DOHH2 (cell line): ENCODE data around the gene DEFB129.
"Not testable (repeated sequence)": the region's sequence is repeated elsewhere in the genome, so short reads cannot be mapped to it uniquely, and the experiment has no call there.

Source experiments
- H3F3A ChIP-seq: fragments of 200-600 bp; sonication (generic), shearing (Covaris generic); 2 replicates; pipeline ENCODE4 v1.6.0; 2016; ENCODE audit warnings: antibody characterized with exemption, mild to moderate bottlenecking; ENCODE audit not compliant: control insufficient read depth, insufficient read depth
- H3K27ac ChIP-seq: fragments of 200-600 bp; sonication (generic); 2 replicates; pipeline ENCODE4 v1.5.1; 2014; ENCODE audit warnings: low read depth, mild to moderate bottlenecking, low read length, moderate library complexity
- H3K27me3 ChIP-seq: fragments of 200-600 bp; sonication (generic); 2 replicates; pipeline ENCODE4 v1.6.1; 2014; ENCODE audit warnings: mild to moderate bottlenecking, low read length, mixed read lengths; ENCODE audit not compliant: control insufficient read depth
- H3K36me3 ChIP-seq: fragments of 200-600 bp; sonication (generic); 2 replicates; pipeline ENCODE4 v1.6.1; 2014; ENCODE audit warnings: mild to moderate bottlenecking, low read length, moderate library complexity, mixed read lengths; ENCODE audit not compliant: control insufficient read depth
- H3K4me1 ChIP-seq: fragments of 200-600 bp; sonication (generic); 2 replicates; pipeline ENCODE4 v1.6.1; 2014; ENCODE audit warnings: mild to moderate bottlenecking, low read length, mixed read lengths; ENCODE audit not compliant: control insufficient read depth
- H3K4me2 ChIP-seq: fragments of 200-600 bp; sonication (generic); 2 replicates; pipeline ENCODE4 v1.6.0; 2014; ENCODE audit warnings: mild to moderate bottlenecking, low read length, moderate library complexity
- H3K4me3 ChIP-seq: fragments of 200-600 bp; sonication (generic); 2 replicates; pipeline ENCODE4 v1.5.1; 2014; ENCODE audit warnings: mild to moderate bottlenecking, low read length, mixed read lengths
- H3K79me2 ChIP-seq: fragments of 200-600 bp; sonication (generic); 2 replicates; pipeline ENCODE4 v1.6.1; 2014; ENCODE audit warnings: mild to moderate bottlenecking, low read length, mixed read lengths; ENCODE audit not compliant: control insufficient read depth
- H3K9me2 ChIP-seq: fragments of 200-600 bp; sonication (generic); replicated peaks from 2 replicates; pipeline ENCODE4 v1.6.1; 2014; ENCODE audit warnings: mild to moderate bottlenecking, low read length, mixed read lengths; ENCODE audit not compliant: control insufficient read depth
- H3K9me3 ChIP-seq: fragments of 200-600 bp; sonication (generic); 2 replicates; pipeline ENCODE4 v1.6.1; 2014; ENCODE audit warnings: antibody characterized with exemption, low read length, mixed read lengths; ENCODE audit not compliant: control insufficient read depth, insufficient read depth
- H4K20me1 ChIP-seq: fragments of 200-600 bp; sonication (generic); 2 replicates; pipeline ENCODE4 v1.6.0; 2014; ENCODE audit warnings: low read depth, mild to moderate bottlenecking, antibody characterized with exemption, low read length, moderate library complexity; ENCODE audit not compliant: control insufficient read depth, insufficient read depth
- EZH2phosphoT487 ChIP-seq: fragments of 200-600 bp; sonication (generic); IDR thresholded peaks from 2 replicates; pipeline ENCODE4 v1.6.1; 2017; ENCODE audit warnings: borderline replicate concordance, mild to moderate bottlenecking, antibody characterized with exemption, low read length, moderate library complexity, mixed read lengths
- TF ChIP-seq, protein P1 (sequence below): fragments of 200-600 bp; sonication (generic); IDR thresholded peaks from one replicate; pipeline ENCODE4 v1.5.1; 2014; ENCODE audit warnings: antibody characterized with exemption, mild to moderate bottlenecking, low read depth, low read length; ENCODE audit not compliant: poor library complexity, severe bottlenecking

DEFB129 gene

DNA sequence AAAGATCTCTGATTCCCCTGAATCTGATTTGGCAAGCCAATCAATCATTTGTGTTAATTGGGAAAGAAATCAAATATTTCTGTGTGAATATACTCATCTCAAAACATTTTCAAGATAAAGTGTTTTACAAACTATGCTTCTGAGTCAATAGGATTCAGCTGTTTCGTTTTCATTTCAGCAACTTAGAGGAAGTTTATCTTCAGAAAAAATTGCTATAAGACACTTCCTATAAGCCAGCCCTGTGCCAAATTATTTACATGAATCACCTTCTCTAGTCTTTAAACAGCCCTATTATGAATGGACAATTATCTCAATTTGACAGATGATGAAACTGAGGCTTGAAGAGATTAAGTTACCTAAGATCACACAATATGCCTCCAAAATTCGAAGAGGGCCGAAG lies 10.9 kb downstream of the DEFB129 start:
- Histone ChIP-seq H3K4me2 (no peak overlapping the region), H3K4me3 (no peak overlapping the region)
- no peak for TF ChIP-seq EZH2phosphoT487
- TF ChIP-seq, protein P1, sequence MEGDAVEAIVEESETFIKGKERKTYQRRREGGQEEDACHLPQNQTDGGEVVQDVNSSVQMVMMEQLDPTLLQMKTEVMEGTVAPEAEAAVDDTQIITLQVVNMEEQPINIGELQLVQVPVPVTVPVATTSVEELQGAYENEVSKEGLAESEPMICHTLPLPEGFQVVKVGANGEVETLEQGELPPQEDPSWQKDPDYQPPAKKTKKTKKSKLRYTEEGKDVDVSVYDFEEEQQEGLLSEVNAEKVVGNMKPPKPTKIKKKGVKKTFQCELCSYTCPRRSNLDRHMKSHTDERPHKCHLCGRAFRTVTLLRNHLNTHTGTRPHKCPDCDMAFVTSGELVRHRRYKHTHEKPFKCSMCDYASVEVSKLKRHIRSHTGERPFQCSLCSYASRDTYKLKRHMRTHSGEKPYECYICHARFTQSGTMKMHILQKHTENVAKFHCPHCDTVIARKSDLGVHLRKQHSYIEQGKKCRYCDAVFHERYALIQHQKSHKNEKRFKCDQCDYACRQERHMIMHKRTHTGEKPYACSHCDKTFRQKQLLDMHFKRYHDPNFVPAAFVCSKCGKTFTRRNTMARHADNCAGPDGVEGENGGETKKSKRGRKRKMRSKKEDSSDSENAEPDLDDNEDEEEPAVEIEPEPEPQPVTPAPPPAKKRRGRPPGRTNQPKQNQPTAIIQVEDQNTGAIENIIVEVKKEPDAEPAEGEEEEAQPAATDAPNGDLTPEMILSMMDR: no peak

DNA sequence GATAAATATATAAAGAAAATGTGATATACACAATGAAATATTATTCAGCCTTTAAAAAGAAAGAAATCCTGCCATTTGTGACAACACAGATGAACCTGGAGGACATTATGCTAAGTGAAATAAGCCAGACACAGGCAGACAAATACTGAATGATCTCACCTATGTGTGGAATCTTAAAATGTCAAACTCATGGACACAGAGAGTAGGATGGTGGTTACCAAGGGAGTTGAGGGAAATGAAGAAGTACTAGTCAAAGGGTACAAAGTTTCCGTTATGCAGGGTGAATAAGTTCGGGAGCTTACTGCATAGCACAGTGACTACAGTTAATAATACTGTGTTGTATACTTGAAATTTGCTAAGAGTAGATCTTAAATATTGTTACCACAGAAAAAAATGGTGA lies 15.8 kb downstream of the DEFB129 start:
- peaks cover 28% of the 10 kb centered on the region for H3K27me3 ChIP-seq
- H3K27ac ChIP-seq: no peak overlapping the region
- H3K4me2 ChIP-seq: no peak overlapping the region

More for the DNA sequence above, 10.9 kb downstream of the DEFB129 start:
- H3K79me2 ChIP-seq: no peaks in the 10 kb centered on the region
- no peaks in the 10 kb centered on the region for H3K4me1 ChIP-seq
- H3K9me2 ChIP-seq: no peaks in the 10 kb centered on the region
- H3K27ac ChIP-seq: no peak overlapping the region
- no peaks in the 10 kb centered on the region for H3K9me3 ChIP-seq
- H3K36me3 ChIP-seq: no peaks in the 10 kb centered on the region
- no peaks in the 10 kb centered on the region for H4K20me1 ChIP-seq
- H3K27me3 ChIP-seq: peaks cover 14% of the 10 kb centered on the region
- no peaks in the 10 kb centered on the region for H3F3A ChIP-seq

DNA sequence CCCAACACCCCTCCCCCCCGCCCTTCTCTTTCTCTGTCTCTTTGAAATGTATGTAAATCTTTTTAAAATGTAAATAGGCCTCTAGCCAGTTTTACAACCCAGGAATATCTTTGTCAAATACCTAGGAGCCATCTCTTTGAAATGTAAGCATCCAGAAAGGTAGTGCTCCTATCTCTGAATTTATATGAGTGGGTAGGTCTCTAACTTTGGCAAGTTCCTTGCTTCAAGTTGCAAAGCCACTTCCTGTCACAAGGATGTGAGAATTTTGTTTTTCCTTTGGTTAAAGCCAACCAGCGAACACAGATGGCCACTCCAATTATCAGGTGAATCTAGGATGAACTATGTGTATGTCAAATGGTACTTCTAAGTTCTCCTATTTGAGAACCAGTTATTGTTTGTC lies 24.3 kb downstream of the DEFB129 start:
- TF ChIP-seq, protein P1: no peak
- TF ChIP-seq EZH2phosphoT487: no peak
- Histone ChIP-seq H3K36me3 (no peaks in the 10 kb centered on the region), H3K27me3 (peaks cover 2% of the 10 kb centered on the region; the same call in 1 of the 2 replicates), H3K79me2 (no peaks in the 10 kb centered on the region), H3K9me2 (no peaks in the 10 kb centered on the region), H3K9me3 (no peaks in the 10 kb centered on the region), H3K4me3 (no peak overlapping the region), H4K20me1 (no peaks in the 10 kb centered on the region), H3F3A (no peaks in the 10 kb centered on the region), H3K4me2 (no peak overlapping the region), H3K27ac (no peak overlapping the region), H3K4me1 (no peaks in the 10 kb centered on the region)

More for the DNA sequence above, 15.8 kb downstream of the DEFB129 start:
- no peaks in the 10 kb centered on the region for H3K4me1 ChIP-seq
- no peak overlapping the region for H3K4me3 ChIP-seq
- no peaks in the 10 kb centered on the region for H3F3A ChIP-seq
- TF ChIP-seq, protein P1: no peak
- no peak for TF ChIP-seq EZH2phosphoT487
- no peaks in the 10 kb centered on the region for H3K9me3 ChIP-seq
- no peaks in the 10 kb centered on the region for H4K20me1 ChIP-seq
- no peaks in the 10 kb centered on the region for H3K36me3 ChIP-seq
- no peaks in the 10 kb centered on the region for H3K79me2 ChIP-seq
- H3K9me2 ChIP-seq: no peaks in the 10 kb centered on the region

DNA sequence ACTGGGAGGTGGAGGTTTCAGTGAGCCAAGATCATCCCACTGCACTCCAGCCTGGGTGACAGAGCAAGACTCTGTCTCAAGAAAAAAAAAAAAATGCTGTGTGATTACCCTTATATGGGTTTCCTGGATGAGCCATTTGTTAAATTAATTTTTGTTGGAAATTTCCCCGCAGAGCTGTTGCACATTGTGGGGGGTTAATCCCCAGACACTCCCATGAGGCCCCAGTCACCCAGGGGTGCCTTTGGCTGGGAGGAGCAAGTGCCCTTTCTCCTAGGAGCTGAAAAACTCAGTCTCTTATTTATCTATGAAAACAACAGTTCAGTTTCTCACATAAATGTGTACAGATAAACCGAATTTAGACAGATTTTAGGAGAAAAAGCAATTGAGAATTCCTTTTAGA lies 25.7 kb downstream of the DEFB129 start:
- no peaks in the 10 kb centered on the region for H3K9me3 ChIP-seq
- no peaks in the 10 kb centered on the region for H3K4me1 ChIP-seq
- peaks cover 8% of the 10 kb centered on the region for H3K27me3 ChIP-seq
- no peaks in the 10 kb centered on the region for H3F3A ChIP-seq
- no peak overlapping the region for H3K4me2 ChIP-seq
- no peaks in the 10 kb centered on the region for H3K36me3 ChIP-seq
- no peak overlapping the region for H3K4me3 ChIP-seq
- no peak for TF ChIP-seq EZH2phosphoT487
- TF ChIP-seq, protein P1: no peak
- no peak overlapping the region for H3K27ac ChIP-seq
- no peaks in the 10 kb centered on the region for H4K20me1 ChIP-seq
- H3K9me2 ChIP-seq: no peaks in the 10 kb centered on the region
- H3K79me2 ChIP-seq: no peaks in the 10 kb centered on the region

DNA sequence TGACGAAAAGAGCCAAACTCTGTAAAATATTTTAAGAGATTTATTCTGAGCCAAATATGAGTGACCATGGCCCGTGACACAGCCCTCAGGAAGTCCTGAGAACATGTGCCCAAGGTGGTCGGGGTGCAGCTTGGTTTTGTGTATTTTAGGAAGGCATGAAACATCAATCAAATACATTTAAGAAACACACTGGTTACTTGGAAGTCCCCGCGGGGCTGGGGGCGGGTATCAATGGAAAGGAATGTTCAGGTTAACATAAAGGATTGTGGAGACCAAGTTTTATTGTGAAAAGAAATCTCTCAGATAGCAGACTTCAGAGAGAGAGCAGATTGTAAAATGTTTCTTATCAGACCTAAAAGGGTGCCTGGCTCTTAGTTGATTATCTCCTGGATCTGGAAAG lies 26.4 kb downstream of the DEFB129 start:
- not testable (repeated sequence) for H3K9me3 ChIP-seq, H3F3A ChIP-seq, H3K36me3 ChIP-seq, H3K4me3 ChIP-seq, H3K9me2 ChIP-seq, H3K27ac ChIP-seq, H3K4me2 ChIP-seq, H4K20me1 ChIP-seq, H3K4me1 ChIP-seq, H3K79me2 ChIP-seq
- peaks cover 14% of the 10 kb centered on the region for H3K27me3 ChIP-seq
